SIG-M5 treated with dmso at 0.1 percent for 504 hours (cell line): ENCODE results near the gene RGP1.

Experiments used
- DNase-seq: peaks from one replicate; lab custom pipeline; 2025; ENCODE audit not compliant: unreplicated experiment; lab: John Stamatoyannopoulos, UW

The RGP1 gene

GRCh38 chr9:35748858-35749514 lies at the start of gene RGP1, which contains the start of gene GBA2:
Gene RGP1 (plus strand): TSS chr9:35749287. CDS start chr9:35749756, 469 bp downstream.
Gene GBA2 (minus strand): TSS chr9:35749228. CDS start chr9:35748704, 524 bp downstream.
- peak; percentile 41 for DNase-seq

DNA sequence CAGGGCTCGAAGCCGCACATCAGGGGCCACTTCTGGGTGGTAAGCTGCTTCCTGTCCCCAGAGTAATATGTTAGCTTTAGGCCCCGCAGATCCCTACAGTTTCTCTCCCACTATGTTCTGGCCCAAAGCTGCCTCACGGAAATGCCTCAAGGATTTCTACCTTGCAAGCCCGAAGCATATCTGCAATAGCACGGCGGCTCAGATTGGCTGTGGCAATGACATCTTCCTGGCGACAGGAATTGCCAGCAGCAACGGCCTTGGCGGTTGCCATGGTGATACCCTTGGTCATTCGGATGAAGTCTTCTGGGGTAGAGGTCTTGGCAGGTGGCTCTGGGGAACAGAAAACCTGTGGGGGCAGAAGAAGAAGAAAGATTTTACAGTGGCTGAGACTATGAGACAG lies 49.1 kb upstream of the RGP1 start:
- no peak for DNase-seq

GRCh38 chr9:35700942-35701341 lies 48.1 kb upstream of the RGP1 start:
- no peak for DNase-seq

DNA sequence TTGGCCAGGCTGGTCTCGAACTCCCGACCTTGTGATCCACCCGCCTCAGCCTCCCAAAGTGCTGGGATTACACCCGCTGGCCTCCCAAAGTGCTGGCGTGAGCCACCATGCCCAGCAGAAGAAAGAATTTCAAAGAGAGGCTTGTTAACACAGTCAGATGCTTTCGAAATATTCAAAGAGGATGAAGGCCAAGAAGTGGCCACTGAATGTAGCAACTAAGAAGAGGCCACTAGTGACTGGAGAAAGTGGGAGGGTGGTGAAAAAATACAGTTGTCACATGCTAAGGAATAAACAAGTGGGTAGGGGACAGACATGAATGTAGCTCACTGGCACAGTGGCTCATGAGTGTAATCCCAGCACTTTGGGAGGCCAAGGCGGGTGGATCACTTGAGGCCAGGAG lies 46.4 kb upstream of the RGP1 start:
- no peak for DNase-seq

- no peak for DNase-seq
These were observed 45.0 kb upstream of the RGP1 start for GRCh38 chr9:35703906-35704672.

- no peak for DNase-seq
These were observed 43.7 kb upstream of the RGP1 start for GRCh38 chr9:35705372-35705771.

DNA sequence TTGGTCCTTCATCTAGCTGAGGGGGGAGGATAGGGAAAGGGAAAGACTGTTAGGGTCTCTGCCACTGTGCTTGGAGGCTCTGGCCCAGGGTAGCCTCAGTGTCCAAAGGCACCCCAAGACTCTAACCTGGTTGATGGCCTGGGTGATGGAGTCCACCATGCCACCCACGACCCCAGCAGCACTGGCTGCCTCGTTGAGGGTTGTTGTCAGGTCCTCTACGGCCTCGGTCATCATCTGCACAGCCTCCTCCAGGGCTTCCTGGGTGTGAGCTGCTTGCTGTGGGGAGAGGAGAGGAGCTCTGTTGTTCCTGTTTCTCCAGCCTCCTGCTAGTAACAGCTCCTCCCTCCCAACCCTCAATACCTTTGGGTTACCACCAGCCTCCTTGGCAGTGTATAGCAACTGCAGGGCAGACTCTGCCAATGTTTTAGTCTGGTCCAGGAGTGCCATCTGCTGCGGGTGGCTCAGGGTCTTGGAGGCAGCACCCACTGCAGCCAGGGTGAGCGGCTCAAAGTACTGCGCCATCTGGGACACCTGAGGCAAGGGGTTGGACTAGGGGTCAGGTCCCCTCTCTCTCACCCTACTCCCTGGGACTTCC lies 43.2 kb upstream of the RGP1 start:
- DNase-seq: no peak

- no peak for DNase-seq
These were observed 42.1 kb upstream of the RGP1 start for GRCh38 chr9:35706951-35707350.

- DNase-seq: no peak
These were observed 40.9 kb upstream of the RGP1 start for GRCh38 chr9:35708146-35708545.

DNA sequence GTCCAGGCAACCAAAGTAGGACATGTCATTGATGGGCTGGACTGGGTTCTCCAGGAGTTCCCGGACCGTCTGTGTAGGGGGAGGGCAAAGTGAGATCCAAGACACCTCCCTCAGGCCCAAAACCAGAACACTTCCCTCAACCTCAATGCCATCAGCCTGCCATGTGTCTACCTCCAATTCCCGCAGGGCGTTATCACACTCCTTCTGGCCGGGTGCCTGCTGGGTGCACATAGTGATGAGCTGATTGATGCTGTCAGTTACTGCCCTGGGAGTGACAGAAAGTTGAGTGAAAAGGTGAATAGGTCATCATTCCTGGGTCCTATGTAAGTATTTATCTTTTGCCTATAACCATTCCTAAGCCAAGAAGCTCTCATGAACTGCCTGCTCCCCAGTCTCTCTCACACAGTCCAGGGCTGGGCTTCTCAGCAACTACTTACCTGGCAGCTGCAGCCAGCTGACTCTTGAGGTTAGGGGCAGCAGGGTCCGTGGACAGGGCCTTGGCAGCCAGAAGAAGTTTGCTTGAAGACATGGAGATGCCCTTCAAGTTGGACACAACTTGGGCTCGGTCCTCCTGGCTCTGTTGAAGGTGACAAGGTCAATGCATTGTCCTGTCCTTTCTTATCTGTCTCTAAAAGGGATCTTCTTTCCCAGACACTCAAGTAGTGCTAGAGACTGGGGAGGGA lies 38.1 kb upstream of the RGP1 start:
- no peak for DNase-seq

- DNase-seq: no peak
These were observed 37.3 kb upstream of the RGP1 start for GRCh38 chr9:35711501-35712428.

DNA sequence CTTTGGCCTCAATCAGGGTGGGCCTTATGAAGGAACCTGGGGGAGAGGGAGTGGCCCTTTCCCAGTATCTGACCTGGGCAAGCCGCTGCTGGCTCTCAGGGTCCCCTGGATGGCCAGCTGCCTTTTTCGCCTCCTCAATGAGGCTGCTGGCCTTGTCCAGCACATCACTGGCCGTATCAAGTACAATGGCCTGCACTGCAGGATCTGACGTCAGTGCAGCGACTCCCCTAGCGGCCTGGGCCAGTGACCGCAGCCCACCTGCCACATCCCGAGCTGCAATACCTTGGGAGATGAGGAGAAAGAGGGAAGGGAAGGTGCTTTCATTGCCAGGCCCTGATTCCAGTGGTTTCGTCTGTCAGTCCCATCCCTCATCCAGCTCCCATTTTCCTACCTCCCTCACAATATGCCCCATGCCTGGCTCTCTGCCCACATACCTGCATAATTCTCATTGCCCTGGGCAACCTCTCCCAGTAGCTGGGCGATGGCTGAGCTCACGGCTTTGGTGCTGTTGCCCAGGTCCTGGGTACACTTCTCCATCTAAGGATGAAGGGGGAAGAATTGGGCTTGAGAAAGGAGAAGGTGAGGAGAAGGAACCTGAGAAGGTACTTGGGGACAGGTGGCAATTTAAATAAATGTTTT lies 36.2 kb upstream of the RGP1 start:
- DNase-seq: no peak

- no peak for DNase-seq
These were observed 35.5 kb upstream of the RGP1 start for GRCh38 chr9:35713578-35713977.

- DNase-seq: no peak
These were observed 35.0 kb upstream of the RGP1 start for GRCh38 chr9:35714123-35714522.

DNA sequence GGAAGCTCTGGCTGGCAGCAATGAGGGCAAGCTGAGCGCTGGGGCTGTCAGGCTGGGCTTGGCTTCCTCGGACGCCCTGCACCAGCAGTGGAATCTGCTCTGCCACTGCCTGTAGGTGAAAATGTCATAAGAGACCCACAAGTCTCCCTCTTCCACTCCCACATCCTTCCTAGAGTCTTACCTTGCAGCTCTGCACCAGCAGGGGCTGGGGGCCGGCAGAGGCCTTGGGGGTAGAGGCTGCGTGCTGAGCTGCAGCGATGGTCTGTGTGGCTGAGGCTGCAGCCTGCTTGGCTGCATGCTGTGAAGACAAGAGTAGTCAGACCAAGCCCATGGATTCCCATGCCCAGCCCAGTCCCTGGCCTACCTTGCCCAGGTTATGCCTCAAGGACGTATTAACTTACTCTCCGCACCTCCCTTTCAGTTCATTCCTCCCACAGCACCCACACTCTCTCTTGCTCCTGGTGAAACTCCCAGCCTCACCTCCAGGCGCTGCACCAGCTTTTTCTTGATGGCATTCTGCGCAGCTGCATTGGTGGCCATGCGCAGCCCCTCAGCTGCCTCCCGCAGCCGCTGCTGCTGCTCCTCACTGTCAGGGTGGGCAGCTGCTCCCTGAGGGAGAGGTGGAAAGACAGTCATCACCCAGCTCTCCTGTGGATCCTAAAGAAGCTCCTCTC lies 34.4 kb upstream of the RGP1 start:
- DNase-seq: no peak

DNA sequence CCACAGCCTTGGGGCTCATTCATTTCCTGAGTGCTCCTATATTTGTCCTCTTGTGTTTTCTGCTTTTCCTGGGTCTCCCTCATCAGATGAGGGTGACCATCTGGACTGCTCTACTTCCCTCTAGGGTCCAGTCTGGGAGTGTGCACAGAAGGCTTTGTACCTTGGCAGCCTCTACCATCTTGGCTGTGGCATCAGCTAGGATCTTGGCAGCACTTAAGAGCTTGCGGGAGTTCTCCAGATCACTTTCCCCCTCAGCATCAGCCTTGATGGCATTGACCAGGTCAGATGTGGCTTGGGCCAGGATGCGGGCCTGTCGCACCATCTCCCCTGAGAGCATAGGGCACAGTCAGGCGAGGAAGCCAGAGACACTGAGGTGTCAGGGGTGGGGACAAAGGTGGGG lies 32.9 kb upstream of the RGP1 start:
- DNase-seq: no peak

GRCh38 chr9:35717132-35717870 lies 31.8 kb upstream of the RGP1 start:
- DNase-seq: no peak

DNA sequence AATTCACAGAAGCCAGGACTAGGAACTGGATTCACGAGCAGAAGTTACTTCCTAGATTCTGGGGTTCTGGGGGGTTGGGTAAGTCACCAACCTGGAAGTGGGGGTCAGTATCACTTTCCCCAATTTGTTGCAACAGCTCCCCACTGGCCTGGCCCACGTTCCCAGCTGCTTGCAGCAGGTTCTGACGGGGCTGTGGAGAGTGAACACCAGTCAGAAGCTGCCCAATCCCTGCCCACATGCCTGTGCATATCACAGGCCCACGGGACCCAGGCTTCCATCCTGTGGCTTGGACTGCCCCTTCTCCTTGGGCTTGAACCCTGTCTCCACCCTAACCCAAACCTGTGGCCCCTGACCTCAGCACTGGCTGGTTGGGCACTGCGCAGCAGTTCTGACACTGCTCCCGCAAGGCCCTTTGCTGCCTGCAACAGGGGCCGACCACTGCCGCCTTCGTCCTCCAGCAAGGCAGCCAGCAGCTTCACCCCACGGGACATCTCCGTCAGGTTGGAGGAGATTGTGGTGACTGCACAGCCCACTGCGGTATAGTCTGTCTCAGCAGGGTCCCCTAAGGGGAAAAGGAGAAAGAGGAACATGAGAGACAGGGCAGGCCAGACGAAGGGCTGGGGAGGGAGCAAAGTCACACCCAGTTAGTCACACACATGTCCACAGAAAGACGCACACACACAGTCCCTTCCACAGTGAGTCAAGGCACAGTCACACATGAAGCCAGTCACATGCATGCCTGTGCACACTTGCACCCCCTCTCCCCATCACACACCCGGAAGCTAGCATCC lies 30.2 kb upstream of the RGP1 start:
- DNase-seq: peak; percentile 27
